ENCODE results near the gene MS4A4A. TPM values are rescaled to one million over a fixed set of nuclear protein-coding genes. Genes with fewer than 3 reads are reported as not detected.
"Not testable (repeated sequence)": the region's sequence is repeated elsewhere in the genome, so short reads cannot be mapped to it uniquely, and the experiment has no call there.

The MS4A4A gene
- total RNA-seq, 1 donor from 2014 or later, result not detected

GRCh38 chr11:60288531-60288930, 8.1 kb downstream of the MS4A4A start:
- no peak overlapping the region for H3K4me3 Mint-ChIP-seq
- no peaks in the 10 kb centered on the region for H3K36me3 Mint-ChIP-seq
- no peaks in the 10 kb centered on the region for H3K27me3 Mint-ChIP-seq (ENCODE audit: low read depth)
- peaks cover 1% of the 10 kb centered on the region for H3K4me1 Mint-ChIP-seq
- no peak overlapping the region for H3K27ac Mint-ChIP-seq
- DNase-seq (ENCODE audit: low spot score in 2 of 2, unreplicated experiment in 2 of 2), result no peak
- TF ChIP-seq, protein P1, sequence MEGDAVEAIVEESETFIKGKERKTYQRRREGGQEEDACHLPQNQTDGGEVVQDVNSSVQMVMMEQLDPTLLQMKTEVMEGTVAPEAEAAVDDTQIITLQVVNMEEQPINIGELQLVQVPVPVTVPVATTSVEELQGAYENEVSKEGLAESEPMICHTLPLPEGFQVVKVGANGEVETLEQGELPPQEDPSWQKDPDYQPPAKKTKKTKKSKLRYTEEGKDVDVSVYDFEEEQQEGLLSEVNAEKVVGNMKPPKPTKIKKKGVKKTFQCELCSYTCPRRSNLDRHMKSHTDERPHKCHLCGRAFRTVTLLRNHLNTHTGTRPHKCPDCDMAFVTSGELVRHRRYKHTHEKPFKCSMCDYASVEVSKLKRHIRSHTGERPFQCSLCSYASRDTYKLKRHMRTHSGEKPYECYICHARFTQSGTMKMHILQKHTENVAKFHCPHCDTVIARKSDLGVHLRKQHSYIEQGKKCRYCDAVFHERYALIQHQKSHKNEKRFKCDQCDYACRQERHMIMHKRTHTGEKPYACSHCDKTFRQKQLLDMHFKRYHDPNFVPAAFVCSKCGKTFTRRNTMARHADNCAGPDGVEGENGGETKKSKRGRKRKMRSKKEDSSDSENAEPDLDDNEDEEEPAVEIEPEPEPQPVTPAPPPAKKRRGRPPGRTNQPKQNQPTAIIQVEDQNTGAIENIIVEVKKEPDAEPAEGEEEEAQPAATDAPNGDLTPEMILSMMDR (IDR thresholded peaks at IDR 0.05; ENCODE audit: unreplicated experiment), result no peak
- peaks cover 35% of the 10 kb centered on the region for H3K9me3 Mint-ChIP-seq

- TF ChIP-seq, protein P1 (IDR thresholded peaks at IDR 0.05; ENCODE audit: unreplicated experiment), result no peak
- H3K9me3 Mint-ChIP-seq, result peaks cover 28% of the 10 kb centered on the region
- H3K4me1 Mint-ChIP-seq, result no peaks in the 10 kb centered on the region
- no peaks in the 10 kb centered on the region for H3K27me3 Mint-ChIP-seq (ENCODE audit: low read depth)
- DNase-seq (ENCODE audit: low spot score in 2 of 2, unreplicated experiment in 2 of 2), result no peak
- H3K4me3 Mint-ChIP-seq, result no peak overlapping the region
- H3K27ac Mint-ChIP-seq, result no peak overlapping the region
- H3K36me3 Mint-ChIP-seq, result no peaks in the 10 kb centered on the region
Measured at GRCh38 chr11:60292145-60292544, 11.7 kb downstream of the MS4A4A start.

DNA sequence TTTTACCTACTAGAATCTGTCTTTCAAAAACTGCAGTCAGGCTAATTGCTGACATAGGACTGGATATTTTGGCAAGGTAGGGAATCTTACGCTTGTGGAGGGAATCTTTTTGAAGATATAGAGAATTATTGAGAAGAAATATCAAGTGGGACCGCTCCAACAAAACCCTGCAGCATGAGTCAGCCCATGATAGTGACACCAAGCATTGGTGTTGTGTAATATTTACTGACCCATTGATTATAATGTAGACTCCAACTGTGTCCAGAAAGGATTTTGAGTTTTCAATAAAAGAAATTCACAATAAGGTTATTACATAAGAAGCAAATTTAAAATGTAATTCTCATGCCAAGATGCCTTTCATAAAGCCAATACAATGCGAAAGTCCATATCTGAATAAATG, 20.7 kb downstream of the MS4A4A start:
- no peak overlapping the region for H3K4me3 Mint-ChIP-seq
- H3K4me1 Mint-ChIP-seq, result no peaks in the 10 kb centered on the region
- H3K9me3 Mint-ChIP-seq, result no peaks in the 10 kb centered on the region
- H3K27ac Mint-ChIP-seq, result no peak overlapping the region
- no peak for DNase-seq (ENCODE audit: low spot score in 2 of 2, unreplicated experiment in 2 of 2)
- no peaks in the 10 kb centered on the region for H3K27me3 Mint-ChIP-seq (ENCODE audit: low read depth)
- TF ChIP-seq, protein P1 (IDR thresholded peaks at IDR 0.05; ENCODE audit: unreplicated experiment), result no peak
- H3K36me3 Mint-ChIP-seq, result no peaks in the 10 kb centered on the region

DNA sequence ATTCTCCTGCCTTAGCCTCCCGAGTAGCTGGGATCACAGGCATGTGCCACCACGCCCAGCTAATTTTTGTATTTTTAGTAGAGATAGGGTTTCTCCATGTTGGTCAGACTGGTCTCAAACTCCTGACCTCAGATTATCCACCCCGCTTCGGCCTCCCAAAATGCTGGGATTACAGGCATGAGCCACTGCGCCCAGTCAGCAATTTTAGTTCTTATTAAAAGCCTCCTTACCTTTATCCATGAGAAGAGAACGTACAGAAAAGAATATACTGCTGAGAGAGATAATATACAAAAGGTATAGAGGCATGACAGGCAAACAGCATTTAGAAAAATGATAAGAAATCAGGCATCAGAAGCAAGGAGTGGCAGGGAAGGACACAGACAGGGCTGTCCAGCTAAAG, 21.4 kb downstream of the MS4A4A start:
- H3K27ac Mint-ChIP-seq; H3K27me3 Mint-ChIP-seq (ENCODE audit: low read depth); DNase-seq (ENCODE audit: low spot score in 2 of 2, unreplicated experiment in 2 of 2); H3K36me3 Mint-ChIP-seq; H3K4me1 Mint-ChIP-seq; H3K4me3 Mint-ChIP-seq; H3K9me3 Mint-ChIP-seq: not testable (repeated sequence)

DNA sequence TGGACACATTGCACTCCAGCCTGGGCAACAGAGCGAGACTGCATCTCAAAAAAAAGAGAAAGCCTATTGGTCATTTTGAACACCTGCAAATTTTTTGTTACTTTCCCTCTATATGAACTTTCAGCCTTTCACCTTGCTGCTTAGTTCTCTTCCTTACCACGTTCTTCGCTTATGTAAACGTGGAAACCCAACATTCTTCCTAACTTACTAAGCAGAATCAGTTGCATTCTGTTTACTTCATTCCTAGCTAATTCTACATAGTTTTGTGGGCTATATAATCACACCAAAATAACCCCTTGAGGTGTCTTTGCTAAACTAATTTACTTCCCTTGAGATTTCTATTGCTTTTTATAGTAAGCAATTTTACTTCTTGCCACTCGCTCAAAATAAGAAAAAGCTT, 23.2 kb downstream of the MS4A4A start:
- H3K27ac Mint-ChIP-seq, result no peak overlapping the region
- H3K4me1 Mint-ChIP-seq, result no peaks in the 10 kb centered on the region
- H3K27me3 Mint-ChIP-seq (ENCODE audit: low read depth), result no peaks in the 10 kb centered on the region
- TF ChIP-seq, protein P1 (IDR thresholded peaks at IDR 0.05; ENCODE audit: unreplicated experiment), result no peak
- no peak overlapping the region for H3K4me3 Mint-ChIP-seq
- no peak for DNase-seq (ENCODE audit: low spot score in 2 of 2, unreplicated experiment in 2 of 2)
- H3K9me3 Mint-ChIP-seq, result no peaks in the 10 kb centered on the region
- no peaks in the 10 kb centered on the region for H3K36me3 Mint-ChIP-seq

DNA sequence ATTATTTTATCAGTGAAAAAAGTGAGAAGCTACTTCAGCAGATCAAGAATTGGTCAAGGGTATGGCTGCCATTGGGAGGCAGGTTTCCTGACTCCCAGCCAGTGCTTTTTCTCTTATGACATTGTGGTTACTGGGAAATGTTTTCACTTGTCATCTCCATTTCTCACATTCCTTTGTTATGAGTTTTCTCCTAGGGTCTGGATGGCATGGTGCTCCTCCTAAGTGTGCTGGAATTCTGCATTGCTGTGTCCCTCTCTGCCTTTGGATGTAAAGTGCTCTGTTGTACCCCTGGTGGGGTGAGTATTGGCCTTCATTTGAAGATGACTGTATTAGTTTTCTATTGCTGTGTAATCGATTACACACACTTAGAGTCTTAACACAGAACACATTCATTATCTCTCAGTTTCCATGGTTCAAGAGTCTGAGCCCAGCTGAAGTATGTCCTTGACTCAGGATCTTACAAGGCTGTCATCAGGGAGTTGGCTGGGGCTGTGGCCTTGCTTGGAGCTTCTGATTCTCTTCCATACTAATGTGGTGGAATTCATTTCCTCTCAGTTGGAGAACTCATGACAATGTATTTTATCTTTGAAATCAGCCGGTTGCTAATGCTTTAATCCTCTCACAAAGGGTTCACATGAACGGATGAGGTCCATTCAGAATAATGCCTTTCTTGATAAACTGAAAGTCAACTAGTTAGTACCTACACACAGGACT, 25.6 kb downstream of the MS4A4A start:
- H3K36me3 Mint-ChIP-seq, result no peaks in the 10 kb centered on the region
- H3K4me3 Mint-ChIP-seq, result no peak overlapping the region
- H3K4me1 Mint-ChIP-seq, result no peaks in the 10 kb centered on the region

More for the DNA sequence above, 25.6 kb downstream of the MS4A4A start:
- H3K27me3 Mint-ChIP-seq (ENCODE audit: low read depth), result no peaks in the 10 kb centered on the region
- no peak overlapping the region for H3K27ac Mint-ChIP-seq
- H3K9me3 Mint-ChIP-seq, result no peaks in the 10 kb centered on the region
- TF ChIP-seq, protein P1 (IDR thresholded peaks at IDR 0.05; ENCODE audit: unreplicated experiment), result no peak
- DNase-seq (ENCODE audit: low spot score in 2 of 2, unreplicated experiment in 2 of 2), result no peak
